ENCODE measurements around the gene TMEM52B.

DNA sequence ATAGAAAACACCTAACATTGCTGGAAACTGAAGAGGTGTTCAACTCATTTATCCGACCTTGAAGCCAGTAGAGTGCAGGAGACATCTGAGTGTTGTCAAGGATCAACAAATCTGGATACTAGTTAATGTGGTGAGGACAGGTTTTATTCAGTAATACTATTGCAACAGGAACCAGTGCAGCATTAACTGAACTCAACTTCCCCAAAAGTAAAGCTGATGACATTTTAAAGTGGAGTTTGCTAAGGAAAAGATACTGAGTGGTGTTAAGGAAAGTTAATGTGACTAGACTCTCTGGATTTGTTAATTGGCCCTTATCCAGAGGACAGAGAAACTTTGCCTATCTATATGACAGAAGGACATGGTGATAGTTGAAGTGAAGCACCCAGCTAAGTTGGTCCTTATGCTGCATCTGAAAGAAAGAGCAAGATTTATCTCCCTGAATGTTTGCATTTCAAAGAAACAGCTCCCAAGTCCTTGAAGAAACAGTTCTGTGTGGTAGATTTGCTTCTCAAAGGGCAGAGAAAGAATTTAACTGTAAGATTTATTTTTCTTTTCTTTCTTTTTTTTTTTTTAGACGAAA lies 47.6 kb upstream of the TMEM52B start:
- TF ChIP-seq POLR2A (IDR thresholded peaks at IDR 0.05): no peak
- TF ChIP-seq, protein P1, sequence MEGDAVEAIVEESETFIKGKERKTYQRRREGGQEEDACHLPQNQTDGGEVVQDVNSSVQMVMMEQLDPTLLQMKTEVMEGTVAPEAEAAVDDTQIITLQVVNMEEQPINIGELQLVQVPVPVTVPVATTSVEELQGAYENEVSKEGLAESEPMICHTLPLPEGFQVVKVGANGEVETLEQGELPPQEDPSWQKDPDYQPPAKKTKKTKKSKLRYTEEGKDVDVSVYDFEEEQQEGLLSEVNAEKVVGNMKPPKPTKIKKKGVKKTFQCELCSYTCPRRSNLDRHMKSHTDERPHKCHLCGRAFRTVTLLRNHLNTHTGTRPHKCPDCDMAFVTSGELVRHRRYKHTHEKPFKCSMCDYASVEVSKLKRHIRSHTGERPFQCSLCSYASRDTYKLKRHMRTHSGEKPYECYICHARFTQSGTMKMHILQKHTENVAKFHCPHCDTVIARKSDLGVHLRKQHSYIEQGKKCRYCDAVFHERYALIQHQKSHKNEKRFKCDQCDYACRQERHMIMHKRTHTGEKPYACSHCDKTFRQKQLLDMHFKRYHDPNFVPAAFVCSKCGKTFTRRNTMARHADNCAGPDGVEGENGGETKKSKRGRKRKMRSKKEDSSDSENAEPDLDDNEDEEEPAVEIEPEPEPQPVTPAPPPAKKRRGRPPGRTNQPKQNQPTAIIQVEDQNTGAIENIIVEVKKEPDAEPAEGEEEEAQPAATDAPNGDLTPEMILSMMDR (IDR thresholded peaks at IDR 0.05 in 4 of 5, conservative IDR thresholded peaks at IDR 0.05 in 1 of 5): no peak
